Measurements from ENCODE around the gene GPX4.
A peak's percentile ranks its signal among the peaks of the same experiment; 100 is the strongest.

GPX4 gene

DNA sequence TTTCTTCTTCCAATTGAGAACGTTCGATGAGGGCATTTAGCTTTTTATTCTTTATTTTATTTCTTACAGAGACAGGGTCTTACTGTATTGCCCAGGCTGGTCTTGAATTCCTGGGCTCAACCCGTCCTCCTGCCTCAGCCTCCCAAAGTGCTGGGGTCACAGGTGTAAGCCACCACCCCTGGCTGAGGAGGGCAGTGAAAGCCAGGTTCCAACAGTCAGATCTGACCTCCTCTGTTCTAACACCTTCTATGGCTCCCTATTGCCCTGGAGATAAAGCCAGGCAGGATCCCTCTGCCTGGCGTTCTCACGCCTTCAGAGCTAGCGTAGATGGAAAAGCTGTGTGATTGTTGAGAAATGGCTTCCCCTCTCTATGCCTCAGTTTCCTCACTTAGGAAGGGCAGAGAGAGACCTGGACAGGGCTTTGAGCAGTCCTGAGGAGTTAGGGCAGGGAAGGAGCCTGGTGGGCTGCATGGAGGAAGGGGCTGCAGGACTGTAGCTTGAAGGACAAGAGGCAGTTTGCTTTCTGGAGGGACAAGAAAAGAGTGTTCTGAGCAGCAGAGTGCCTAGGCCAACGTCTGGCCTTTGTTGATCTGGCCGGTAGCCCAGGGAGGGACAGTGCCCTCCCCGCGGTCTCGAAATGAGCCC, 31.3 kb upstream of the GPX4 start:
- H3K4me3 Mint-ChIP-seq = peak overlapping the region in 2 of 3 experiments; percentile 56 to 78
- no peaks in the 10 kb centered on the region for H3K36me3 Mint-ChIP-seq (ENCODE audit: low read depth)
- TF ChIP-seq, protein P1, sequence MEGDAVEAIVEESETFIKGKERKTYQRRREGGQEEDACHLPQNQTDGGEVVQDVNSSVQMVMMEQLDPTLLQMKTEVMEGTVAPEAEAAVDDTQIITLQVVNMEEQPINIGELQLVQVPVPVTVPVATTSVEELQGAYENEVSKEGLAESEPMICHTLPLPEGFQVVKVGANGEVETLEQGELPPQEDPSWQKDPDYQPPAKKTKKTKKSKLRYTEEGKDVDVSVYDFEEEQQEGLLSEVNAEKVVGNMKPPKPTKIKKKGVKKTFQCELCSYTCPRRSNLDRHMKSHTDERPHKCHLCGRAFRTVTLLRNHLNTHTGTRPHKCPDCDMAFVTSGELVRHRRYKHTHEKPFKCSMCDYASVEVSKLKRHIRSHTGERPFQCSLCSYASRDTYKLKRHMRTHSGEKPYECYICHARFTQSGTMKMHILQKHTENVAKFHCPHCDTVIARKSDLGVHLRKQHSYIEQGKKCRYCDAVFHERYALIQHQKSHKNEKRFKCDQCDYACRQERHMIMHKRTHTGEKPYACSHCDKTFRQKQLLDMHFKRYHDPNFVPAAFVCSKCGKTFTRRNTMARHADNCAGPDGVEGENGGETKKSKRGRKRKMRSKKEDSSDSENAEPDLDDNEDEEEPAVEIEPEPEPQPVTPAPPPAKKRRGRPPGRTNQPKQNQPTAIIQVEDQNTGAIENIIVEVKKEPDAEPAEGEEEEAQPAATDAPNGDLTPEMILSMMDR (IDR thresholded peaks at IDR 0.05; ENCODE audit: unreplicated experiment in 3 of 3) = no peak
- no peaks in the 10 kb centered on the region for H3K9me3 Mint-ChIP-seq
- peaks cover 65% of the 10 kb centered on the region for H3K27me3 Mint-ChIP-seq (ENCODE audit: low read depth)
- no peak overlapping the region for H3K27ac Mint-ChIP-seq
- H3K4me1 Mint-ChIP-seq = peaks cover 6% of the 10 kb centered on the region

DNA sequence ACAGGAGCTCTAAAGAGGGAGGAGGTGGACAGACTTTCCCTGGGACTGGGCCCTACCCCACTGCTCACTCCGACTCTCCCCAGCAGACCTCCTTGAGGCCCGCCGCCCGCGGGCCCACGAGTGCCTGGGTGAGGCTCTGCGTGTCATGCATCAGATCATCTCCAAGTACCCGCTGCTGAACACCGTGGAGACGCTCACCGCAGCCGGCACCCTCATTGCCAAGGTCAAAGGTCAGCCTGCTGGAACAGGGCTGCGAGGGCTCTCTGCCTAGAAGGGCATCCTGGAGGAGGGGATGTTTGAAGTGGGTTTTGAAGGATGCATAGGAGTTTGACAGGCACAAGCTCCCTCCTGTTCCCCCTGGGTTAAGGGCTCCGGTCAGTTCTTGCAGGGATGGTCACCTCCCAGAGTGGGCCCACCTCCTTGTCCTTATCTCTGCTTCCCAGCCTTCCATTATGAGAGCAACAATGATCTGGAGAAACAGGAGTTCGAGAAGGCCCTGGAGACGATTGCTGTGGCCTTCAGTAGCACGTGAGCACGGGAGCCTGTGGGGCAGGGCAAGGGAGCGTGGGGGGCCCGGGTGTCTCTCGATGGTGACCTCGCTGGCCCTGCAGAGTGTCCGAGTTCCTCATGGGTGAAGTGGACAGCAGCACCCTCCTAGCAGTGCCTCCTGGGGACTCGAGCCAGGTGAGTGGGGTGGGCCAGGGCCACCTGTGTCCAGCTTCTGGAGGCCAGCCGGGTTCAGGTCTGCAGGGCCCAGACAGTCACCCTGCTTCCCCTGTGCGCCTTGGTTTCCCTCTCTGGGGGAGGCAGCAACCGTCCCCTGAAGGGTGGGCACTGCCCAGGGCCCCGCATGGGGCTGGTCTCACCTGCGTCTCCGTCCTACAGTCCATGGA, 30.5 kb upstream of the GPX4 start:
- no peak overlapping the region for H3K4me3 Mint-ChIP-seq
- no peaks in the 10 kb centered on the region for H3K9me3 Mint-ChIP-seq
- TF ChIP-seq, protein P1 (IDR thresholded peaks at IDR 0.05; ENCODE audit: unreplicated experiment in 3 of 3) = no peak

DNA sequence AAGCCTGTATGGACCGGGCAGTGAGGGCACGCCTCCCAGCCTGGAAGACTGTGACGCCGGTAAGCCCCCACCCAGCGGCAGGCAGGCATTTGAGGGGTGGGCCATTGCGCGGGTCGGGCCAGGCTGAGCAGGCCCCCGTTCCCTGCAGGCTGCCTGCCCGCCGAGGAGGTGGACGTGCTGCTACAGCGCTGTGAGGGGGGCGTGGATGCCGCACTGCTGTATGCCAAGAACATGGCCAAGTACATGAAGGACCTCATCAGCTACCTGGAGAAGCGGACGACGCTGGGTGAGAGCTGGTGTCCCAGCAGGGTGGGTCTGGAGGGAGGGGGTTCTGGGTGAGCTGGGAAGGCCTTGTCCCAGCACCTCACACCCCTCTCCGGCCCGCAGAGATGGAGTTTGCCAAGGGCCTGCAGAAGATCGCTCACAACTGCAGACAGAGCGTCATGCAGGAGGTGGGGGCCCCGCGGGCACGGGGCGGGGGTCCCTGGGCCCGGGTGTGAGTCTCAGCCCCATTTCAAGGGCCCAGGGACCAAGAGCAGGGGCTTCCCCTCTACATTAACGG, 29.8 kb upstream of the GPX4 start:
- H3K9me3 Mint-ChIP-seq = no peaks in the 10 kb centered on the region
- peaks cover 6% of the 10 kb centered on the region for H3K4me1 Mint-ChIP-seq
- H3K27ac Mint-ChIP-seq = no peak overlapping the region
- H3K4me3 Mint-ChIP-seq = no peak overlapping the region
- TF ChIP-seq, protein P1 (IDR thresholded peaks at IDR 0.05; ENCODE audit: unreplicated experiment in 3 of 3) = no peak
- H3K27me3 Mint-ChIP-seq (ENCODE audit: low read depth) = peaks cover 50% of the 10 kb centered on the region
- no peaks in the 10 kb centered on the region for H3K36me3 Mint-ChIP-seq (ENCODE audit: low read depth)

More for the DNA sequence above, 30.5 kb upstream of the GPX4 start:
- H3K36me3 Mint-ChIP-seq (ENCODE audit: low read depth) = no peaks in the 10 kb centered on the region
- H3K4me1 Mint-ChIP-seq = peaks cover 6% of the 10 kb centered on the region
- no peak overlapping the region for H3K27ac Mint-ChIP-seq
- peaks cover 58% of the 10 kb centered on the region for H3K27me3 Mint-ChIP-seq (ENCODE audit: low read depth)

DNA sequence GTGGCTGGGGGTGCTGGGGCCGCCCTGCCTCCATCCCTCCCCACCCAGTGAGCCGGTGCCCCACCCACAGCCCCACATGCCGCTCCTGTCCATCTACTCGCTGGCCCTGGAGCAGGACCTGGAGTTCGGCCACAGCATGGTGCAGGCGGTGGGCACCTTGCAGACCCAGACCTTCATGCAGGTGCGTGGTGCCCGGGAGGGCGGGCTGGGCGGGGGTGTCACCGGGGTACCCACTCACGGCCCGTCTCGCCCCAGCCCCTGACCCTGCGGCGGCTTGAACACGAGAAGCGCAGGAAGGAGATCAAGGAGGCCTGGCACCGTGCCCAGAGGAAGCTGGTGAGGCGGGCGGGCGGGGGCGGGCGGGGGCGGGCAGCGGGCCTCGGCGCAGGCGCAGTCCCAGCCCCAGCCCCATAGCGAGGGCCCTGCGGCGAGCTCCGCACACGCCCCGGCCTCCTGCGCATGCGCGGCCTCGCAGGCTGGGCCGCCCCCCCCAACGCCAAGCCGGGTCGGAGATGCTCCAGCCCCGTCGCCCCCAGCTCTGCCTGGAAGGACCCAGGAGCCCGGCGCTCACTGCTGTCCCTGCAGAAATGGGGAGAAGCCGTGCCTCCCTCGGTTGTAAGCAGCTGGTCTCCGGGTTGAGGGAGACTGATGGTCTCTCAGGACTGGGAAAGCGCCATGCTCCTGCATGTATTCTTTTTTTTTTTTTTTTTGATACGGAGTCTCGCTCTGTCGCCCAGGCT, 29.1 kb upstream of the GPX4 start:
- Mint-ChIP-seq H3K9me3 (no peaks in the 10 kb centered on the region), H3K27ac (no peak overlapping the region), H3K4me3 (no peak overlapping the region), H3K27me3 (ENCODE audit: low read depth) (peaks cover 44% of the 10 kb centered on the region), H3K36me3 (ENCODE audit: low read depth) (no peaks in the 10 kb centered on the region), H3K4me1 (peaks cover 6% of the 10 kb centered on the region)
- TF ChIP-seq, protein P1 (IDR thresholded peaks at IDR 0.05; ENCODE audit: unreplicated experiment in 3 of 3) = no peak

DNA sequence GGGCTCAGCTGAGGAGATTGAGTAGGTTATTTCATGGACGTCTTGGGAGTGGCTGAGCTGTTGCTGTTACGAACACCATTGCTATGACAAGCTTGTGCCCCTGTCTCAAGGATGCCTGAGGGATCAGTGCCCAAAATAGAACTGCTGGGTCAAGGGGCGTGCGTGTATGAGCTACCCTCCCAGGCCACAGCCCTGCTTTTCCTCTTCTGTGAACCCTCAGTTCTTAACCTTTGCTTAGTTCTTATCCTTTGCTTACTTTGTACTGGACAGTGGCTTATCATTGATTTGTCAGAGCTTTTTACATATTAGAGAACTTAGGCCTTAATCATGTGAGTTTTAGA, 27.8 kb upstream of the GPX4 start:
- no peaks in the 10 kb centered on the region for H3K9me3 Mint-ChIP-seq
- H3K27me3 Mint-ChIP-seq (ENCODE audit: low read depth) = peaks cover 32% of the 10 kb centered on the region
- no peak overlapping the region for H3K4me3 Mint-ChIP-seq
- peaks cover 6% of the 10 kb centered on the region for H3K4me1 Mint-ChIP-seq
- no peaks in the 10 kb centered on the region for H3K36me3 Mint-ChIP-seq (ENCODE audit: low read depth)
- H3K27ac Mint-ChIP-seq = no peak overlapping the region
- TF ChIP-seq, protein P1 (IDR thresholded peaks at IDR 0.05; ENCODE audit: unreplicated experiment in 3 of 3) = no peak
